Frontal cortex (tissue), 4 donors: ENCODE results near the gene HGFAC. TPM values are rescaled to one million over a fixed set of nuclear protein-coding genes. Genes with fewer than 3 reads are reported as not detected.

Source experiments
- DNase-seq, 2 donors: peaks; one replicate each; pipeline ENCODE4 v3.0.0; 2012; ENCODE audit warnings: low spot score in 2 of 2
- FAIRE-seq: peaks from 2 replicates; lab custom pipeline; 2012; peaks lifted over from hg19 to GRCh38; lab: Jason Lieb, UNC
- total RNA-seq: library from RNA; depleted of rRNA; stranded (reverse); fragments of >200 nt; gene quantifications from one replicate; pipeline ENCODE4 v1.2.3, GENCODE V29; 2014
- donor health status: control.
- donor health status: control.
- donor health status: control.

The HGFAC gene
- total RNA-seq, 1 donor from 2014 or later = 1.6 TPM

- no peak for FAIRE-seq
- DNase-seq = no peak
Measured at GRCh38 chr4:3438847-3439180, 3.0 kb upstream of the HGFAC start.

GRCh38 chr4:3439391-3439790 is 2.4 kb upstream of the HGFAC start:
- FAIRE-seq (no peak), DNase-seq (no peak)

- no peak for DNase-seq
- FAIRE-seq = no peak
Measured at GRCh38 chr4:3440011-3440410, 1.8 kb upstream of the HGFAC start.

GRCh38 chr4:3440979-3441500 is 728 bp upstream of the HGFAC start:
- DNase-seq (no peak), FAIRE-seq (no peak)

- FAIRE-seq (no peak), DNase-seq (no peak)
Measured at GRCh38 chr4:3442460-3442958, 741 bp downstream of the HGFAC start.

GRCh38 chr4:3442959-3443749 is 1.4 kb downstream of the HGFAC start:
- peak; percentile 84 to 92 for DNase-seq
- FAIRE-seq = no peak

- FAIRE-seq (no peak), DNase-seq (no peak)
Measured at GRCh38 chr4:3443750-3444309, 2.1 kb downstream of the HGFAC start.

- DNase-seq (no peak), FAIRE-seq (no peak)
Measured at GRCh38 chr4:3444351-3445110, 2.8 kb downstream of the HGFAC start.

GRCh38 chr4:3445111-3445820 is 3.5 kb downstream of the HGFAC start:
- FAIRE-seq (no peak), DNase-seq (no peak)

- DNase-seq (no peak), FAIRE-seq (no peak)
Measured at GRCh38 chr4:3445829-3446545, 4.2 kb downstream of the HGFAC start.

- FAIRE-seq (no peak), DNase-seq (no peak)
Measured at GRCh38 chr4:3446631-3447320, 5.0 kb downstream of the HGFAC start.

- DNase-seq (no peak), FAIRE-seq (no peak)
Measured at GRCh38 chr4:3447431-3448395, 5.9 kb downstream of the HGFAC start.

- DNase-seq = no peak
- FAIRE-seq = no peak
Measured at GRCh38 chr4:3449047-3449573, 7.3 kb downstream of the HGFAC start.

- FAIRE-seq = no peak
Measured at GRCh38 chr4:3449574-3450534, 8.1 kb downstream of the HGFAC start.

GRCh38 chr4:3450643-3451042 is 8.9 kb downstream of the HGFAC start:
- no peak for FAIRE-seq

More at GRCh38 chr4:3449574-3450534, 8.1 kb downstream of the HGFAC start:
- DNase-seq = no peak

GRCh38 chr4:3451956-3452355 is 10.2 kb downstream of the HGFAC start:
- FAIRE-seq (no peak), DNase-seq (no peak)

More at GRCh38 chr4:3450643-3451042, 8.9 kb downstream of the HGFAC start:
- no peak for DNase-seq
